ENCODE data around the gene ETV3. TPM values are rescaled to one million over a fixed set of nuclear protein-coding genes. Genes with fewer than 3 reads are reported as not detected.
A peak's percentile ranks its signal among the peaks of the same experiment; 100 is the strongest.

ETV3 gene
- total RNA-seq, 4 donors from 2014 or later, result 28.8 to 48.3 (median 32.5) TPM

- ATAC-seq (ENCODE audit: low FRiP score), result no peak
- TF ChIP-seq CTCF (IDR thresholded peaks at IDR 0.05), result no peak
- no peak for DNase-seq (ENCODE audit: low spot score)
These were observed 19.5 kb upstream of the ETV3 start for GRCh38 chr1:157157501-157158190.

- peak in 2 of 3 donors; percentile 47 to 95 for TF ChIP-seq CTCF (IDR thresholded peaks at IDR 0.05)
- peak; percentile 71 for DNase-seq (ENCODE audit: low spot score)
- peak; percentile 69 for ATAC-seq (ENCODE audit: low FRiP score)
These were observed 17.9 kb upstream of the ETV3 start for GRCh38 chr1:157156058-157156541.

- no peak for TF ChIP-seq CTCF (IDR thresholded peaks at IDR 0.05)
- DNase-seq (ENCODE audit: low spot score) (no peak), ATAC-seq (ENCODE audit: low FRiP score) (no peak)
These were observed 17.5 kb upstream of the ETV3 start for GRCh38 chr1:157155658-157156057.

GRCh38 chr1:157154940-157155514, 16.8 kb upstream of the ETV3 start:
- DNase-seq (ENCODE audit: low spot score) (peak; percentile 32), ATAC-seq (ENCODE audit: low FRiP score) (peak; percentile 74)
- TF ChIP-seq CTCF (IDR thresholded peaks at IDR 0.05), result no peak

GRCh38 chr1:157154291-157154690, 16.1 kb upstream of the ETV3 start:
- DNase-seq (ENCODE audit: low spot score) (no peak), ATAC-seq (ENCODE audit: low FRiP score) (no peak)
- TF ChIP-seq CTCF (IDR thresholded peaks at IDR 0.05), result no peak

- ATAC-seq (ENCODE audit: low FRiP score) (no peak), DNase-seq (ENCODE audit: low spot score) (no peak)
- TF ChIP-seq CTCF (IDR thresholded peaks at IDR 0.05), result no peak
These were observed 15.6 kb upstream of the ETV3 start for GRCh38 chr1:157153746-157154145.

GRCh38 chr1:157152510-157152909, 14.3 kb upstream of the ETV3 start:
- no peak for TF ChIP-seq CTCF (IDR thresholded peaks at IDR 0.05)
- DNase-seq (ENCODE audit: low spot score), result no peak
- no peak for ATAC-seq (ENCODE audit: low FRiP score)

Data from omental fat pad (tissue), 4 donors.